ENCODE measurements around the gene PITPNB.

DNA sequence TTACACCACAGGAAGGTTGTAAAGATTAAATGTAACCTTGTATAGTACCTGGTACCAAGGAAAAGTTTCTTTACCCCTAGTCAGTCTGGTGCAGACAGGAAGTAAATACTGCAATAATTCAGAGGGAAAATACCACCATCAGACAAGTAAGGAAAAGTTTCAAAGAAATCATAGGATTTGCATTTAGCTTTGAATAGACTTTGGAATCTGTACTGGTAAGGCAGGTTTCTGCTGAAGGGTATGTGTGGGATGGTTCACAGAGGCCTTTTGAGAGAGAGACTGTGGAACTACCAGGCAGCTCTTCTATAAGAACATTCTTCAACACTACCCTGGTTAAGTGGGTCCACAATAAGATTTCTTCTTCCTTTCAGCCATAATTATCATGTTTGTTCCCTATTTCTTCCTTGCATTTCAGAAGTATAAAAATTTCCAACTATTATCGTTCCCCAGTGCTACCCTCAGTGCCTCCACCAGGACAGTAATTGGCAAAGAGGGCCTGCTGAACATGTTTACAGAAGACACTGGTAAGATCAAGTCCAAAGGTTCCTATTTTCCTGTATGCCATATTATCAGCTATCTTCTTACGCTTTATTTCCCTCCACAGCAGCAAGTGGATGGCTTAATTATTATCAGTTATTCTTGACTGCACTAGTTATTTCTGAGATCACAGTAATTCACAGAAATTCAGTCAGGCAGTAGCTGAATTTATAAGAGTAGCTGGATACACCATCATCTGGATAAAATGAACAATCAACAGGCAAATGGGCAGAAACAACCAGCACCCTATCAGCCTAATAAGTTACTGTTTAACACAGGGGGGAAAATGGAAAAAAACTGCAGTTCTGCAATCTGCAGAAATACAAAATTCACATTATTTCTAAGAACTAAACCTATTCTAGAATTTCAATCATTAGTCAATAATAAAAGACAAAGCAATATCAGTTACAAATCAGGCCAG is 48.5 kb downstream of the PITPNB start:
- TF ChIP-seq, protein P1, sequence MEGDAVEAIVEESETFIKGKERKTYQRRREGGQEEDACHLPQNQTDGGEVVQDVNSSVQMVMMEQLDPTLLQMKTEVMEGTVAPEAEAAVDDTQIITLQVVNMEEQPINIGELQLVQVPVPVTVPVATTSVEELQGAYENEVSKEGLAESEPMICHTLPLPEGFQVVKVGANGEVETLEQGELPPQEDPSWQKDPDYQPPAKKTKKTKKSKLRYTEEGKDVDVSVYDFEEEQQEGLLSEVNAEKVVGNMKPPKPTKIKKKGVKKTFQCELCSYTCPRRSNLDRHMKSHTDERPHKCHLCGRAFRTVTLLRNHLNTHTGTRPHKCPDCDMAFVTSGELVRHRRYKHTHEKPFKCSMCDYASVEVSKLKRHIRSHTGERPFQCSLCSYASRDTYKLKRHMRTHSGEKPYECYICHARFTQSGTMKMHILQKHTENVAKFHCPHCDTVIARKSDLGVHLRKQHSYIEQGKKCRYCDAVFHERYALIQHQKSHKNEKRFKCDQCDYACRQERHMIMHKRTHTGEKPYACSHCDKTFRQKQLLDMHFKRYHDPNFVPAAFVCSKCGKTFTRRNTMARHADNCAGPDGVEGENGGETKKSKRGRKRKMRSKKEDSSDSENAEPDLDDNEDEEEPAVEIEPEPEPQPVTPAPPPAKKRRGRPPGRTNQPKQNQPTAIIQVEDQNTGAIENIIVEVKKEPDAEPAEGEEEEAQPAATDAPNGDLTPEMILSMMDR (IDR thresholded peaks at IDR 0.05): peak in 3 of 6 experiments; percentile 32 to 50 (median 50)
- TF ChIP-seq POLR2A (IDR thresholded peaks at IDR 0.05): no peak

All from Peyer's patch (tissue), 4 donors.